Measurements from ENCODE around the gene EFHC2.
"Not testable (repeated sequence)": the region's sequence is repeated elsewhere in the genome, so short reads cannot be mapped to it uniquely, and the experiment has no call there.

Gene EFHC2

GRCh38 chrX:44234116-44234515 lies 109.4 kb downstream of the EFHC2 start:
- no peak for DNase-seq (ENCODE audit: low spot score)

DNA sequence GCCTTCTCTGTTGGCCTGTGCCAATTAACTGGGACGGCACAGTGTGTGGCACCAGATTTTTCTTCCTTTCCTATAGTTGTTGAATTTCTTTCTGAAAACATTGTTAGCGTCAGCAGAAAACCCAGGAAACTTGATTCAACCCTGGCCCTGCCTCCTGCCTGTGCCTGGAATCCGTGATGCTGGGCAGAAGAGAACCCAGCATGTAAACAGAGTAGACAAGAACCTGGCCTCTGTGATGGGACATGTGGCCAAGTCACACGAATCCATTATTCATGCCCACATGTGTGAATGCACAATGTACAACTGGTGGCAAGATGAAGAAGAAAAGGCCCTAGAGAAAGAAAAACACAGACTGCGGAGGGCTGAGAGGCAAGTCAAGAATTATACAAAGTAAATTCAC lies 111.4 kb downstream of the EFHC2 start:
- DNase-seq (ENCODE audit: low spot score): no peak

DNA sequence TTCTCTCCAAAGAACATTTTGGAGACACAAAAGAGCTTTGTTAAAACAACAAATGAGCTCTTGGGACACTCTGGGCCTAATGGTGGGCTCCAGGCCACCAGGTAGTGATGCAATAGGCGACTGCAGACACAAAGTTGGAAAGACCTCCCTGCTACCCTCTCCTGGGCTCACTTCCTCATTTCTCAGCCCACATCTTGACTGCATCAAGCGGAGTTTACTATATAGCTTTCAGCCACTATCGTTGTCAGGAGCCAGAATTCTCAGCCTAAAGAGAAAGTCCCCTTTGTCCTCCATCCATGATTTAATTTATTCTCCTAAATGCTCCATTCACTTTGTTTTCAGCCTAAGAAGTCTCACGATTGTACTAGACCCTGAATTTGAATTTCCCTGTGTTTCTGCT lies 114.9 kb downstream of the EFHC2 start:
- DNase-seq (ENCODE audit: low spot score): no peak

DNA sequence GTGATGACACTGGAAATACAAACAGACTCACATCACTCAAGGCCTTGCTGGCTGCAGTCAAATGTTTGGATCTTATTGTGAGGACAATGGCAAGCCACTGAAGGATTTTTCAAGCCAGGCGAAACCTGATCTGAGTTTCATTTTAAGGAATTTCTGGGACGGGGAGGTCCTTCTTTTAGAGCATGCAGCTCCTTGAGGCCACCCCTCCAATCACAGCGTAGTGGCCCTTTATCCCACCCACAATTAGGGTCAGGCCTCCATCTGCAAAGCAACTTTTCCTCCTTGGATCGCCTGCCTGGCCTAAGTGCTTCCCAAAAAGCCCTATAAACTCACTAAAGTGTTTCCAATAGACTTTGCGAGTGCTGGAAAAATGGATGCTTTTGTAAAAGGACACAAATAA lies 115.5 kb downstream of the EFHC2 start:
- DNase-seq (ENCODE audit: low spot score): no peak

DNA sequence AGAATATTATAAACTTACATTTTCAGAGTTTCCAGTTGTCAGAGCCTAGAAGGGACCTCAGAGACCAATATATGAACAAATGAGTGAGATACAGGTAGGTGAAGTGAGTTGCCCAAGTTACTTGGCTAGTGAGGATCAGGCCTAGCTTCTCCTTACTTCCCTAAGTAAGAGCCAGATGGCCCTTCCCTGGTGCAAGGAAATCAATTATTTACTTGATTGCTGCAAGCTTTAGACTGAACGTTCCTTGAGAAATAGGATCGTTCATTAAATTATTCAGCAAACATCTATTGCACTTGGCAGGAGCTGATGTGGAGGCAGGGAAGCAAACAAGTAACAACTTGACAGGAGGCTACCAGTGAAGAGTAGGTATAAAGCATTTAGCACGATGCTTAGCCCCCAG lies 117.8 kb downstream of the EFHC2 start:
- DNase-seq (ENCODE audit: low spot score): no peak

DNA sequence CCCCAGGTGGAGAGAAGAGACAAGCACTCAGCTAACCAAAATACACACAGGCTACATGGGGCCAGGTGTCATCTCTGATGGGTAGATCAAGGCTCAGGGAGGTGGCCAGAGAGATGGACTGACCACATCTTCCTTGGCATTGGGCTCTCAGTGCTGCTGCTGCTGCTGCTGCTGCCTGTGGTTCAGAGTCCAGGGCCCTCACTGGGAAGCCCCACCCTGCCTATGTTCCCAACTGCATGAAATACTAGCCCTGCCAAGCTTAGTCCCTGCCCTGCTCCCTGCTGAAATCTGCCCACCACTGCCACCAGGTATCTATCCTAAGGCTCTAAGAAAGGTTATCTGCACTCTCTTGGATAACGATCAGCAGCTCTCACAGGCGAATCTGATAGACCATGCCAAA lies 118.7 kb downstream of the EFHC2 start:
- DNase-seq (ENCODE audit: low spot score): no peak

DNA sequence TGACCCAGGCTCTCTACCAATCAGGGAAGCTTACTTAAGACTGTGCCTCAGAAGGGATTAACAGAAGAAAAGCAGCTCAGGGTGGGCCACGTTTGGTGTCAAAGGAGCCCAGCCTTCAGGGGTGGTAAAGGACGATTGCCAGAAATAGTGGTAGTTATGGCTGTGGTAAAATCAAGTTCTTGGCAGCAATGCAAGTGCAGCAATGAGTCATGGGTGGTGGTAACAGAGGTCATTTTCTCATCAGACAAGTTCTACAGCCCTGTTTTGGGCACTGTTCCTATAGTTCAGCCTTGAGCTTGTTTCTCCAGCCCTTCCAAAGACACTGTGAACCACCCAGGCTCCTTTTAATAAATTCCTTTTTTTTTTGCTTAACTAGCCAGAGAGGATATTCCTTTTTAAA lies 120.3 kb downstream of the EFHC2 start:
- peak; percentile 47 for DNase-seq (ENCODE audit: low spot score)

GRCh38 chrX:44218465-44218864 lies 125.0 kb downstream of the EFHC2 start:
- DNase-seq (ENCODE audit: low spot score): no peak

DNA sequence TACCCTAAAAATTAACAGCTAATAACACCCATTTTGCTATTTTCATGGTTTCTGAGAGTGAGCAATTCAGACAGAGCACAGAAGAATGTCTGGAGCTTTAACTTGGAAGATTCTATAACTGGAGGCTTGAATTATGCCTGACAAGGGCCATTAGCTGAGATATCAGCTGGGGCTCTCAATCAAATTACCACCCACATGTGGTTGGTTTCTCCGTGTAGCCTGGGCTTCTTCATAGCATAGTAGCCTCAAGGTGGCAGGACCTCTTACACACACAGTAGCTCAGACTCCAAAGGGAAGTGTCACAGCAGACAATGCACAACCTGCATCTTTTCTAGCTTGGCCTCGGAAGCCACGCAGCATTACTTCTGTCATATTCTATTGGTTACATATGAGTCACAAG lies 127.3 kb downstream of the EFHC2 start:
- no peak for DNase-seq (ENCODE audit: low spot score)

DNA sequence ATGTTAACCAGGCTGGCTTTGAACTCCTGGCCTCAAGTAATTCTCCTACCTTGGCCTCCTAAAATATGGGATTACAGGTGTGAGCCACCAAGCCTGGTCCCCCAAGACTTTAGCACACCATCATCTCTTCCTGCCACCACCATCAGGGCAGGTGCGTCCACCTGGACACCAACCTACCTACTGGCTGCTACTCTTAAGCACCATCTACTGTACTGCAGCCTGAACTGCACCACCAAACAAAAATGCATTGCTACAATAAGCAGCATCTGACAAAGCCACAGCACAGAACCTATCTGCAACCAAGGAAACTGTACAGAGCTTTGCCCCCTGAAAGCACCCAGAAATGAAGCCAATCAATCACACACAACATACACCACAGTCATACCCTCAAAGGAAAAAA lies 139.7 kb downstream of the EFHC2 start:
- no peak for DNase-seq (ENCODE audit: low spot score)

DNA sequence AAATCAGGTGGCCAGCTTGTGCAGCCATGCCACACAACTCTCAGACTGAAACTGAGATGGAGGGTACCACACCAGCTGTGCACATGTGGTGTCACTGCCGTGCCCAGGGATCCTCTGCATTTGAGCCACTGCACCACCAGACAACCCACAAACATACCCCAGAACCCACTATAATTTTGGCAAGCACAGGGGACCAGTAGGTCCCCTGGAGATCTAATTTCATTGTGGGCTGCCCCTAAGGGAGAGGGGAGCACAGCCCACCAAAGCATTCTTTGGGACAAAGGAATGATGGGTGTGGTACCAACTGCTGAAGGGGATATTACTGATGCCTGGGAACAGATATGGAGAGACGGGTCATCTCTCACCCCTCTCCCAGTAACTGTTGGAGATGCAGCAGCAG lies 140.9 kb downstream of the EFHC2 start:
- no peak for DNase-seq (ENCODE audit: low spot score)

DNA sequence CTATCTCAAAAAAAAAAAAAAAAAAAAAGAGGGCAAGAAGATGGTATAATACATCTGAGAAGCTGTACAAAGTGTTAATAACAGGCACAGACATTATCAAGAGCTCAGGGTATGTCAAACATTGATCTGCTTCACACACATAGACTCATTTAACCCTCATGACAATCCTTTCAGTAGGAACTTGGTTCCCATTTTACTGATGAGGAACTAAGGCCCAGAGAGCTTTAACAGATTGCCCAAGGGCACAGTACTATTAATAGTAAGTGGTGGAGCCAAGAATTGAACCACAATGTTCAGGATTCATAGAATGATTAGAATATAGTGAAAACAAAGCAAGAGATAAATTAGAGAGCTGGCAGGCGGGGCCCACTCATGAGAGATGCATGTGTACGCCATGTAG lies 154.4 kb downstream of the EFHC2 start:
- no peak for DNase-seq (ENCODE audit: low spot score)

DNA sequence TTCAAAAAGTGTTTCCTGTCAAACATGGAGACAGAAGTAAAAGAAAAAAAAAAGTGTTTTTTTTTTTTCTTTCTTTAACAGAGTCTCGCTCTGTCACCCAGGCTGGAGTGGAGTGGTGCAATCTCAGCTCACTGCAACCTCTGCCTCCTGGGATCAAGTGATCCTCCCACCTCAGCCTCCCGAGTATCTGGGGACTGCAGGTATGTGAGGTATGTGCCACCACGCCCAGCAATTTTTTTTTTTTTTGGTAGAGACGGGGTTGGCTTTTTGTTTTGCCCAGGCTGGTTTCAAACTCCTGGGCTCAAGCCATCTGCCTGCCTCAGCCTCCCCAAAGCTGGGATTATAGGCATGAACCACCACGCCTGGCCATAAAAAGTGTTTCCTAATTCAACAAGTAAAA lies 155.6 kb downstream of the EFHC2 start:
- DNase-seq (ENCODE audit: low spot score): not testable (repeated sequence)

DNA sequence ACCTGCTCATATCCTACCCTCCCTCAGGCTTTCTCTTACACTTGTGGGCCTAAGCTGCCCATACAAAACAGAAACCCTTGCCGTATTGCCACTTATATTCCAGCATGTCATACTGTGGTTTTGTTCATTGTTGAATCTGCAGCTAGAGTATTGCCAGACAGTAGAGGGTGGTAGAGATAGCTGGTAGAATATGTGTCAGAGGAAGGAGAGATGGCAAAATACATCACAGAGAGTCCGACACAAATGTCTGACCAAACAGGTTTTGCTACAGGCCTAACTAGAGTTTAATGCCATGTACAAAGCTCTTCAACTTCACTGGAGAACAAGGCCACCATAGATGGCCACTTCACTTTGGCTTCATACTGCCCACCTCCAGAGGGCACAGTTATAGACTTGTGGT lies 160.1 kb downstream of the EFHC2 start:
- DNase-seq (ENCODE audit: low spot score): no peak

GRCh38 chrX:44178274-44179053 lies 165.0 kb downstream of the EFHC2 start:
- DNase-seq (ENCODE audit: low spot score): peak; percentile 20

- DNase-seq (ENCODE audit: low spot score): no peak
Measured at GRCh38 chrX:44175455-44175854, 168.0 kb downstream of the EFHC2 start.

- DNase-seq (ENCODE audit: low spot score): no peak
Measured at GRCh38 chrX:44174061-44174460, 169.4 kb downstream of the EFHC2 start.

GRCh38 chrX:44173219-44173618 lies 170.3 kb downstream of the EFHC2 start:
- no peak for DNase-seq (ENCODE audit: low spot score)

- no peak for DNase-seq (ENCODE audit: low spot score)
Measured at GRCh38 chrX:44167116-44167515, 176.4 kb downstream of the EFHC2 start.

DNA sequence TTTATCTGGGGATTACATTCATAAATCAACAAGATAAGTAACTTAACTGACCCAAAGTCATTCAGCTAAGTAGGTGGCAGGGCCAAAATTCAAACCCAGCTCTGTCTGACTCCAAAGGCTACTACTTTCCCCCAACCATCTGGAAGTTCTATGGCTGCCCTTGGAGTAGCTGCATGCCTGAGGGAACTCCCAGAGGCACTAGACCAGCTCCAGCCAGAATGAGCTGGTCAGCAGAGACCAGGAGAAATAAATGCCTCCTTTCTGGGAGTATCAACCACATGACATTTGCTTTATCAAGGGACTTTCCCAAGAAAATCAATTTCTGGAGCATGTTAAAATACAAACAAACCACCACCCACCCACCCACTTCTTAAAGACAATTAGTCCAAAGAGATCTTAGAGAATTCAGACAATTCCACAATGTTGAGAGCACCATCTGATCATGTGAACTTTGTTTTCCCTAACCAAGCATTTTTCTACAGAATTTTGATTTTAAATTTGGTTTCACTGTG lies 180.5 kb downstream of the EFHC2 start:
- DNase-seq (ENCODE audit: low spot score): peak; percentile 23

- no peak for DNase-seq (ENCODE audit: low spot score)
Measured at GRCh38 chrX:44157858-44158257, 185.6 kb downstream of the EFHC2 start.

DNA sequence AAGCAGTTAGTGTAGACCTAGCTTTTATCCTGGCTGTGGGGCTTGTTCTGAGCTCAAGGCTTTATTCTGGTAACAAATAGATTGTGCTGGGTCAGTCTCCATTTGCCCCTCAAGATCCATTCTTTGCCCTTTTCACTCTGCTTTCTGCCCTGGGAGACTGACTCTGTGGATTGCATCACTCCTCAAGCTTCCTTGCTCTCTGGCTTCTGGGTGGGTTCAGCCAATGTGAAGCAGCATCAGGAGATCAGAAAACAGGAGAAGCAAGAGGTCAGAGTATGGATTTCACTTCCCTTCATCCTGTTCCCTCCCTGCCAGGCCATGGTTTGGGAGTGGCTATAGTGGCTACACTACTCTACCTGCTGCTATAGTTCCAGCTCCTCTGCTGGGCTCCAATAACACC lies 186.2 kb downstream of the EFHC2 start:
- no peak for DNase-seq (ENCODE audit: low spot score)

DNA sequence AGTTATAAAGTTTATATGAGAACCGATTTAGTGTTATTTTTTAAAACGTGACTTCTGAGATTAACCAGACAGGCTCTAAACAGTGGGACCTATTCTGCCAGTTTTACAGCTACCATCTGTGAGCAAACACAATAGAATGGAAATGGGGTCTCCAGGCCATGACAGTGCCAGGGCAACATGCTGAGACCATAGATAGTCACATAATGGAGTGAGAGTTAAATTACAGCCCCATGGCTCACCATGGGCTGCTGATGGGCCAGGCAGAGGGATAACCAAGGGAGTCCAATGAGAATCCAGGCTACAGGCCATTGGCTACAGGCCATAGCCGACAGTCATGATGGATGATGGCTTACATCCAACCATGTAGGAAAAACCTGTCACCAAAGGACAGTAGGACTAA lies 186.7 kb downstream of the EFHC2 start:
- no peak for DNase-seq (ENCODE audit: low spot score)

- DNase-seq (ENCODE audit: low spot score): no peak
Measured at GRCh38 chrX:44155126-44155525, 188.3 kb downstream of the EFHC2 start.

Measured in kidney tubule cell (primary cell).